GM21576 (cell line): ENCODE results near the gene ZC3H7A.
A peak's percentile ranks its signal among the peaks of the same experiment; 100 is the strongest.
"Not testable (repeated sequence)": the region's sequence is repeated elsewhere in the genome, so short reads cannot be mapped to it uniquely, and the experiment has no call there.

ENCODE experiments used
- ATAC-seq: cut with Tn5 transposase; IDR thresholded peaks from one replicate; pipeline ENCODE4 v1.9.1; 2021; ENCODE audit warnings: mild to moderate bottlenecking, moderate library complexity; ENCODE audit not compliant: unreplicated experiment

ZC3H7A gene

GRCh38 chr16:11800382-11800718, 3.3 kb upstream of the ZC3H7A start:
- no peak for ATAC-seq

GRCh38 chr16:11799509-11800381, 2.7 kb upstream of the ZC3H7A start:
- ATAC-seq: no peak

GRCh38 chr16:11799017-11799381, 1.9 kb upstream of the ZC3H7A start:
- no peak for ATAC-seq

- no peak for ATAC-seq
These were observed 870 bp upstream of the ZC3H7A start for GRCh38 chr16:11797957-11798299.

DNA sequence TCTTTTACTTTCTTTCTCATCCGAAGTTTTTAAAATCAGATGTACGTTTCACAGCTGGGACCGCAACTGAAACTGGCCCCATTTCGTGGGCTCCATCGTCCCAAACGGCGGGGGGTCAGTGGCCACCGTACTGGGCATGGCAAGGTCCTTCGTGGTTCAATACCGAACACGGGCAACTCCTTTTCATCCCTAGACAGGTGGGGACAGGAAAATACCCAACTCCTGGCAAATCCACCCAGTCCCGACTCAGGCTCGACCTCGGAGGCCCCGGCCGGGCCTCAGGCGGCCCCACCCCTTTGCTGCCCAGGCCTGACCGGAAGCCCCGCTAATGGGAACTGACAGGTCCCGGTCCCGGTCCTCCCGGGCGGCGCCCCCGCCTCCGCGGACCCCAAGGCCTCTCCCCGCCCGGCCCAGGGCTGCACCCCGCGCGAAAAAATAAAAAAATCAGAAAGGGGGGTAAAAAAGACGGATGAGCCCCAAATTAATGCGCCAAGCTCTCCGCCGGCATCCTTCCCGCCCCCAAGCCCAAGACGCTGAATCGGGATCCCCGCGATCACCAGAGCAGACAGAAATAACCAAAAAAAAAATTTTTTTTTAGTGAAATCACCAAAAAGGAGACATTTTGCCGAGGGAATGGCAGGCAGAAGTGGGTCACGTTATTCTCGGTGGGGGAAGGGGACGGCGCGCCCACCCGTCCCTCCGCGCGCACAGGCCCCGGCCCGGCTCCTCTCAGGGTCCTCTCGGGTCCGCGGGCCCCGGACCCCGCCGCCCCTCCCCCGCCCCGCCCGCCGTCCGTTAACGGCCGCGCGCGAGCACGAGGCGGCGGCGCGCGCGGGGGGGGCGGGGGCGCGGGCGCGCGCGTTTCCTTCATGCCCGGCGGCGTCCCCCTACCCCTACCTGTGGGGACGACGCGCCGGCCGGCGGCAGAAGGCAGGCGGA, 562 bp downstream of the ZC3H7A start:
- ATAC-seq: no peak

DNA sequence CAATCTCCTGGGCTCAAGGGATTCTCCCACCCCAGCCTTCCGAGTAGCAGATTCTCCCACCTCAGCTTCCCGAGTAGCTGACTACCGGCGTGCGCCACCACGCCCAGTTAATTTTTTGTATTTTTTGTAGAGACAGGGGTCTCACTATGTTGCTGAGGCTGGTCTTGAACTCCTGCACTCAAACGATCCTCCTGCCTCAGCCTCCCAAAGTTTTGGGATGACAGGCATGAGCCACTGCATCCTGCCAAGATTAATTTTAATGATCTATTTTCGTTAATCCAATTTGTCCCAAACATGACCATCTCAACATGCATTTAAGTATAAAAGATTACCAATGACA, 1.2 kb downstream of the ZC3H7A start:
- ATAC-seq: no peak

DNA sequence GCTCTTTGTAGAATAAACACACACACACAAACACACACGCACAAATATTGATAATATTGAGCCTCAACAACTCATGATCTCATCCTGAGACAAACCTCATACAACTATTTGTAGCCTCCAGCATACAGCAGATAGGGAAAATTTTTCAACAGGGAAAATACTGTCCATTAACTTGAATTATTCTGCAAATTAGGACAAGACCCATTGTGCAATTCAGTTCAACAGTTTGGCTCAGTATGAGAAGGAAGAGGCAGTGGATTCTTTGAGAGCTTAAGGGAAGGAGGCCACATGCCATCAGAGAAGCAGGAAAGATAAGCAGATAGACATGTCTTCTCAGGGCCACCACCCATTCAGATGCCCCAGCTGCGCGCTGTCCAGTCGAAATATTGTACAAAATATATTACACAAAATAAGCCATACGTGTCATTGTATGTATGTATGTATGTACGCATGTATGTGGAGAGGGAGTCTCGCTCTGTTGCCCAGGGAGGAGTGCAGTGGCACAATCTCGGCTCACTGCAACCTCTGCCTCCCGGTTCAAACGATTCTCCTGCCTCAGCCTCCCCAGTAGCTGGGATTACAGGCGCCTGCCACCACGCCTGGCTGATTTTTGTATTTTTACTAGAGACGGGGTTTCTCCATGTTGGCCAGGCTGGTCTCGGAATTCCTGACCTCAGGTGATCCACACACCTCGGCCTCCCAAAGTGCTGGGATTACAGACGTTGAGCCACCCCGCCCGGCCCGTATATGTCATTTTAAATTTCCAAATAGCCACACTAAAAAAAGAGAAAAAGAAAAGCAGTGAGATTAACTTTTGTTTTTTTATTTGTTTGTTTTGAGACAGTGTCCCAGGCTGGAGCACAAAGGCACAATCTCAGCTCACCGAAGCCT, 1.8 kb downstream of the ZC3H7A start:
- ATAC-seq: no peak

- ATAC-seq: no peak
These were observed 2.6 kb downstream of the ZC3H7A start for GRCh38 chr16:11794447-11794846.

GRCh38 chr16:11793840-11794239, 3.2 kb downstream of the ZC3H7A start:
- ATAC-seq: no peak

- ATAC-seq: no peak
These were observed 4.4 kb downstream of the ZC3H7A start for GRCh38 chr16:11792410-11793241.

DNA sequence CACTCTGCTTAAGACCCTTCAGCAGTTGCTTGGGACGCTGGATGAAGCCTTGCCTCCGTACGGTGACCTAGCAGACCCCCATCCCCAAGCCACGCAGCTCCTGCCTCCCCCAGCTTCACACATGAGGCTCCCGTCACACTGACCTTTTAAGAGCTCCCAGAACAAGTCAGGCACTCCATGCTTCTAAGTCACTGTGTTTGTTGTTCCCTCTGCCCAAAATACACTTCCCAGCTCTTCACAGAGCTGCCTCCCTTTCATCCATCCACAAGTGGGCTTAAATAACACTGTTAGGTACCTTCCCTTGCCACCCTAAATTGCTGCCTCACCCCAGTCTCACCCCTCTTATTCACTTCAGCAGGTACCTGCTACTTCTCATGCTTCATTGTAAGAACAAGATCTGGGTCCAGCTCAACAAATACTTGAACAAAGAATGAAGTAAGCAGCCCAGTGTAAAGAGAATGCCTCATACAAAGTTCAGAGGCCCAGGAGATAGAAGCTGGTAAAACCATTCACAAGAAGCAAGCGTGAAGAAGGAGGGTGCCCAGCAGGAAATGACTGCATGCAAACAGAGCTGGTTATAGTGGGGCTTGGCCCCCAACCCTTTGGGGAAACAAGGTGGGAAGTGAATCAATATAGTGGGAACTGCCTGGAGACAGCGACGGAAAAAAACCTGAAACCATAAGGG, 5.8 kb downstream of the ZC3H7A start:
- no peak for ATAC-seq

DNA sequence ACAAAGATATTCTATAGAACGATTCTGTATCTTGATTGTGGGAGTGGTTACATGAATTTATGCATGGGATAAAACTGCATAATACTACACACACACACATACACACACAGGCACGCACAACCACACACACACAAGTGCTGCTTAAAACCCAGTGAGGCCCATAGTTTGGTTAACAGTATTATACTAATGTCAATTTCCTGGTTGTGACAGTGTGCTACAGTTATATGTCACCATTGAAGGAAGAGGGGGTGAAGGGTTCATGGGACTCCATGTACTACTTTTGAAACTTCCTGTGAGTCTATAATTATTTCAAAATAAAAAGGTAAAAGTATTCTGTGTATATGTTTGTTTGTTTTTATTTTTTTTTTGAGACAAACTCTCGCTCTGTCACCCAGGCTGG, 8.1 kb downstream of the ZC3H7A start:
- no peak for ATAC-seq

DNA sequence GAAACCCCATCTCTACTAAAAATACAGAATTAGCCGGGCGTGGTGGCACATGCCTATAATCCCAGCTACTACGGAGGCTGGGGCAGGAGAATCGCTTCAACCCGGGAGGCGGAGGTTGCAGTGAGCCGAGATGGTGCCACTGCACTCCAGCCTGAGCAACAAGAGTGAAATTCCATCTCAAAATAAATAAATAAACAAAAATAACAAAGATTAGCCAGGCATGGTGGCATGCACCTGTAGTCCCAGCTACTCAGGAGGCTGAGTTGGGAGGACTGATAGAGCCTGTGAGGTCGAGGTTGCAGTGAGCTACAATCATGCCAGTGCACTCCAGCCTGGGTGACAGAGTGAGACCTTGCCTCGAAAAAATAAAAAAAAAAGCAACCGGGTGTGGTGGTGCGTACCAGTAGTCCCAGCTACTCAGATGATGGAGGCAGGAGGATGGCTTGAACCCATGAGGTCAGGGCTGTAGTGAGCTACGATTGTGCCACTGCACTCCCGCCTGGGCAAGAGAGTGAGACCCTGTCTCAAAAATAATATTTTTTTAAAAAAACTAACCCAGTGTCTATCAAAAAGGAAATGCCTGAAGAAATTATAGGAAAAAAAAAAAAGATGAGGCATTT, 12.0 kb downstream of the ZC3H7A start:
- not testable (repeated sequence) for ATAC-seq

DNA sequence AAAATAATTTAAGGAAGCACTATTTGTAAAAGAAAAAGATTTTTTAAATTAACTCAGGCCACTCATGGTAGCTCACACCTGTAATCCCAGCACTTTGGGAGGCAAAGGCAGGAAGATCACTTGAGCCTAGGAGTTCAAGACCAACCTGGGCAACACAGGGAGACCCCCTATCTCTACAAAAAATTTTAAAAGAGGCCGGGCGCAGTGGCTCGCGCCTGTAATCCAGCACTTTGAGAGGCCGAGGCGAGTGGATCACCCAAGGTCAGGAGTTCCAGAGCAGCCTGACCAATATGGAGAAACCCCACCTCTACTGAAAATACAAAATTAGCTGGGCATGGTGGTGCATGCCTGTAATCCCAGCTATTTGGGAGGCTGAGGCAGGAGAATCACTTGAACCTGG, 12.7 kb downstream of the ZC3H7A start:
- not testable (repeated sequence) for ATAC-seq

DNA sequence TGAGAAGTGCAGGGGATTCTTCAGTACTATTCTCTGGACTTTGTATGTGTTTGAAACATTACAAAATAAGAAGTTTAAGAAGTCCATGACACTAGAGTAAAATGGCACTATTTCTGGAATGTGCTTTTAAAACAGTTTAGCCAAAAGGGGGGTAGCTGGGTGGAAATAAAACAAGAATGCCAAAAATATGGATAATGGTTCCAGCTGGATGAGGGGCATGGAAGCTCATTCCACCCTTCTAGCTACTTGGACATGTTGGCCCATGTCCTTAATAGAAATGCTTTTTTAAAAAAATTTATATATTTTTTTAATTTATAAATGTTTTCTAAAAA, 13.1 kb downstream of the ZC3H7A start:
- peak; percentile 4 for ATAC-seq

DNA sequence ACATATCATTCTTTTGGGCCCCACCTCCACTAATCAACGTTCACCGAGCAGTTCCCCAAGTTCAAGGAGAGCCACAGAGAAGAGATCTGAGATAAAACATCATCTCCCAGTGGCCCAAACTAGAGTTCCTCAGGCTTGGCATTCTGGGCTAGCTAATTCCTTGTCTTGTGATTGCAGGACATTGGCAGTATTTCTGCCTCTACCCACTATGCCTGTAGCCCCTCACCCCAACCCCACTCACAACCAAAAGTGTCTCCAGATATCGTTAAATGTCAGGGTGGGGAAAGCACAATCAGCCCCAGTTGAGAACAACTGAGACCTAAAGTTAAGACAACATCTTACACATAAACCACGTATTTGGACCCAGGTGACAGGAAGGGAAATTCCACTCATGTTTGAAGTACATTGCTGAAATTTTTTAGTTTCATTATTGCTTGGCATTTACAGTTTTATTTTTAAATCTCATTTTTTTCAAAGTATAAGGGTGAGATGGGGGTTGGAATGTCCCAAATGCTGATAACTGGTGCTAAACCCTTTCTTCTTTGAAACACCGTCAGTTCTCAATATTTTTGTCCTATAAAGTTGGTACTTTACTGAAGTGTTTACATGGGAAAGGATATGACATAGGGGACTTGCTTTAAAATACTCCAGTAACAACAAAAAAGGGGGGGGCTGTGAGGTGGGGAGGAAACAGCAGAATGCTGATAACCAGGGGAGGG, 13.6 kb downstream of the ZC3H7A start:
- peak; percentile 49 for ATAC-seq

DNA sequence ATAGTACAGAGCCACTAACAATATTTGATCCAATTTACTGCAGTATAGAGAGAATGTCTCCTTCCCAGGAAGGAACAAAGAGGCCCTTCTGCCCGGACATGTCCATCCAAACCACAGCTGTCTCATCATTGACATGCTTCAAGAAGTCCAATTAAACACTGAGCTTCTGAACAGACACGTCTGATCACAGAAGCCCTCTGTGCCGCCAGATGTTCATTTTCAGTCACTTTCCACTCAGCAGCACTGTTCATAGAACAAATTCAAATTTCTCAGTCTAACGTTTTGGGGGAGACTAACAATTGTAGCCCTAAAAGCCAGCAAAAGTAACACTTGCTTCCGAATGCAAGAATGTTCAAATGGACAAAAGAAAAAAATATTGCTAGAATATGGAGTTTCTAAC, 15.3 kb downstream of the ZC3H7A start:
- ATAC-seq: no peak

DNA sequence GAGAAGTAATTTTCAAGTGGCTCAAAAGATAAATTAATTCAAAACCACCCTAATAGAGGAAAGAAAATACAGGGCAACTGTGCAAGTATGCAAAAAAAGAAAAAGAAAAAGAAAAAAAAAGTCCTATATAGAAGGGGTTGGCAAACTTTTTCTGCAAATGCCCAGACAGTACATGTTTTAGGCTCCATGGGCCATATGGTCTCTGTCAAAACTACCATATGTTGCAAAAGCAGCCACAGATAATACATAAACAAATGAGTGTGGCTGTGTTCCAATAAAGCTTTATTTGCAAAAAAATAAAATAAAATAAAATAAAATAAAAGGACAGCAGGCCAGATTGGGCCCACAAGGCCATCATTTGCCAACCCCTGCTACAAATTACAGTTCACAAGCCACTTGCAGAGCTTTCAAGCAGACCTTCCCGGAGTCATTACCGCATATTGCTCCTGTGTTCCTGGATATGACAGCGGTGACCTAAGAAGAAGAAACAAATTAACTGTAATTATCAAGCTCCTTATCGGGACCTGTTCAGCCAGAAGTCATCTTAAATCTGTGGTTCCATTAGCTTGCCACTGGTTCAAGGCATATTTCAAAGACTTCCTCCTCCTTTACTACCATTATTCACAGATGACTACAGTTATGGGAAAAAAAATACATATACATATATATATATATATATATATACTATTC, 15.9 kb downstream of the ZC3H7A start:
- ATAC-seq: no peak
